A673 (cell line): ENCODE measurements around the gene PRG2. TPM values are rescaled to one million over a fixed set of nuclear protein-coding genes. Genes with fewer than 3 reads are reported as not detected.

Experiments
- BruUV-seq: library from RNA; stranded (reverse); fragments of 400-500 nt; replicated peaks from 2 replicates; lab custom pipeline; 2021; lab: Mats Ljungman, UMichigan
- CTCF ChIA-PET: fragments of 300-600 bp; sonication (Branson Sonifier 250); formaldehyde crosslinking; loops from one replicate; lab custom pipeline; 2022; ENCODE audit warnings: antibody characterized with exemption; lab: Charles Lee
- POLR2A ChIA-PET: fragments of 300-600 bp; sonication (Branson Sonifier 250); formaldehyde crosslinking; loops from one replicate; lab custom pipeline; 2022; ENCODE audit warnings: antibody characterized with exemption; ENCODE audit not compliant: low non-redundant PET; lab: Charles Lee
- DNase-seq: peaks from one replicate; pipeline ENCODE4 v3.0.0-alpha.2; 2015; ENCODE audit warnings: low spot score
- H3K27ac ChIP-seq: fragments of 200-600 bp; sonication (generic); 2 replicates; pipeline ENCODE4 v1.5.1; 2016; ENCODE audit warnings: mixed run types, low read depth, mild to moderate bottlenecking, mixed read lengths, antibody characterized with exemption, low read length; ENCODE audit not compliant: poor library complexity, severe bottlenecking
- H3K27me3 ChIP-seq: fragments of 200-600 bp; sonication (generic); replicated peaks from 2 replicates; pipeline ENCODE4 v1.6.1; 2017; ENCODE audit warnings: mixed run types, low read depth, mild to moderate bottlenecking, mixed read lengths, antibody characterized with exemption, low read length; ENCODE audit not compliant: insufficient read depth, poor library complexity
- H3K36me3 ChIP-seq: fragments of 200-600 bp; sonication (generic); 2 replicates; pipeline ENCODE4 v1.6.1; 2016; ENCODE audit warnings: mixed run types, mild to moderate bottlenecking, mixed read lengths, antibody characterized with exemption, low read length; ENCODE audit not compliant: insufficient read depth, poor library complexity, severe bottlenecking
- H3K4me1 ChIP-seq: fragments of 200-600 bp; sonication (generic); 2 replicates; pipeline ENCODE4 v1.6.1; 2017; ENCODE audit warnings: mixed run types, mild to moderate bottlenecking, mixed read lengths, antibody characterized with exemption, low read length; ENCODE audit not compliant: insufficient read depth, poor library complexity, severe bottlenecking
- H3K4me3 ChIP-seq: fragments of 200-600 bp; sonication (generic); 2 replicates; pipeline ENCODE4 v1.5.1; 2016; ENCODE audit warnings: low read depth, mixed run types, mild to moderate bottlenecking, mixed read lengths, low read length; ENCODE audit not compliant: poor library complexity, severe bottlenecking
- H3K9me3 ChIP-seq: fragments of 200-600 bp; sonication (generic); 2 replicates; pipeline ENCODE4 v1.6.1; 2016; ENCODE audit warnings: mixed run types, low read depth, mild to moderate bottlenecking, mixed read lengths, antibody characterized with exemption, low read length; ENCODE audit not compliant: poor library complexity, severe bottlenecking
- EZH2 ChIP-seq: fragments of 200-600 bp; sonication (generic); IDR thresholded peaks from 2 replicates; pipeline ENCODE4 v1.6.1; 2017; ENCODE audit warnings: borderline replicate concordance, low read depth, mild to moderate bottlenecking, mixed read lengths, antibody characterized with exemption, low read length; ENCODE audit not compliant: poor library complexity, severe bottlenecking
- intact Hi-C: fragments of 100-400 bp; cut with micrococcal nuclease; formaldehyde crosslinking; loops from one replicate; pipeline ENCODE4 v1.10.0; 2022; ENCODE audit not compliant: unreplicated experiment
- total RNA-seq: library from RNA; stranded (reverse); gene quantifications from 2 replicates; pipeline ENCODE4 v1.2.3, GENCODE V29; 2021
- TF ChIP-seq, protein P1 (sequence below): fragments of 300-800, 200-600 bp; sonication (generic); conservative IDR thresholded peaks from 2 replicates; pipeline ENCODE4 v1.5.1; 2017; ENCODE audit warnings: low read depth, mild to moderate bottlenecking, antibody characterized with exemption, low read length, moderate library complexity, mixed read lengths

The PRG2 gene
- total RNA-seq, 1 experiment from 2014 or later: not detected

DNA sequence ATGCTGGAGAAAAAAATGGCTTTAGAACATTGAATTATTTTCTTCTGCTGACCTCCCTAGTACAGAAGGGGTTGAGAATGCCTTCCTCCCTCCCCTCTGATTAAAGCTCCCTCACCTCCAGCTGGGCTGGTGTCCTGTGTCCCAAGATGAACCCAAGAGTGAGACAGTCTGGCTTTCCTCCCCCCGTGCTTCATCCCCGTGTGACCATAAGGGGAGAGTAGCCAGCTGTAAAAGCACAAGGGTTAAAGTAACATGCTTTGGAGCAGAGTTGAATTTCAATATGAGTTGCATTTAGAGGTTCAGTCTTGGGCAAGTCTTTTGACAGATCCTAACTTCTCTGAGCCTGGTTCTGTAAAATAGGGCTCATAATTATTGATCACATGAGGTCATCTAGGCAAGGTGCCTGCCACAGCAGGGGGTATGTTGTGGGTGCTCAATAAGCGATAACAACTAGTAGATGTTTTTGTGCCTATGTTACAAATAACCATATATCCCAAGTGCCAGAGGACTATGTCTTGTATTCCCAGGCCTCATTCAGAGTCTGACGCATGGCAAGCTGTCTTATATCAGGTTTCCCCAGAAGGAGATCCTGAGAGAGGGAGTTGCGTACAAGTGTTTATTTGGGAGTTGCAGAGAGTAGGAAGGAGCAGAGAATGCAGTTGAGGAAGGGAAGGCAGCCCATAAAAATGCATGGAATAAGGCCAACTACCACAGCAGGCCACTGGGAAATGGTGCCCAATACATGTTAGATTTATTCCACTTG is 4.1 kb downstream of the PRG2 start:
- no peak for TF ChIP-seq EZH2
- TF ChIP-seq, protein P1, sequence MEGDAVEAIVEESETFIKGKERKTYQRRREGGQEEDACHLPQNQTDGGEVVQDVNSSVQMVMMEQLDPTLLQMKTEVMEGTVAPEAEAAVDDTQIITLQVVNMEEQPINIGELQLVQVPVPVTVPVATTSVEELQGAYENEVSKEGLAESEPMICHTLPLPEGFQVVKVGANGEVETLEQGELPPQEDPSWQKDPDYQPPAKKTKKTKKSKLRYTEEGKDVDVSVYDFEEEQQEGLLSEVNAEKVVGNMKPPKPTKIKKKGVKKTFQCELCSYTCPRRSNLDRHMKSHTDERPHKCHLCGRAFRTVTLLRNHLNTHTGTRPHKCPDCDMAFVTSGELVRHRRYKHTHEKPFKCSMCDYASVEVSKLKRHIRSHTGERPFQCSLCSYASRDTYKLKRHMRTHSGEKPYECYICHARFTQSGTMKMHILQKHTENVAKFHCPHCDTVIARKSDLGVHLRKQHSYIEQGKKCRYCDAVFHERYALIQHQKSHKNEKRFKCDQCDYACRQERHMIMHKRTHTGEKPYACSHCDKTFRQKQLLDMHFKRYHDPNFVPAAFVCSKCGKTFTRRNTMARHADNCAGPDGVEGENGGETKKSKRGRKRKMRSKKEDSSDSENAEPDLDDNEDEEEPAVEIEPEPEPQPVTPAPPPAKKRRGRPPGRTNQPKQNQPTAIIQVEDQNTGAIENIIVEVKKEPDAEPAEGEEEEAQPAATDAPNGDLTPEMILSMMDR: no peak
- peaks cover 37% of the 10 kb centered on the region for H3K27me3 ChIP-seq
- ChIA-PET CTCF (no interaction called here), POLR2A (no interaction called here)
- H3K9me3 ChIP-seq: no peaks in the 10 kb centered on the region
- no peaks in the 10 kb centered on the region for H3K4me1 ChIP-seq
- intact Hi-C loops: no loop called here
- H3K27ac ChIP-seq: no peak overlapping the region
- DNase-seq: no peak
- no peak overlapping the region for H3K4me3 ChIP-seq
- no peaks in the 10 kb centered on the region for H3K36me3 ChIP-seq
- no TSS peak for BruUV-seq

DNA sequence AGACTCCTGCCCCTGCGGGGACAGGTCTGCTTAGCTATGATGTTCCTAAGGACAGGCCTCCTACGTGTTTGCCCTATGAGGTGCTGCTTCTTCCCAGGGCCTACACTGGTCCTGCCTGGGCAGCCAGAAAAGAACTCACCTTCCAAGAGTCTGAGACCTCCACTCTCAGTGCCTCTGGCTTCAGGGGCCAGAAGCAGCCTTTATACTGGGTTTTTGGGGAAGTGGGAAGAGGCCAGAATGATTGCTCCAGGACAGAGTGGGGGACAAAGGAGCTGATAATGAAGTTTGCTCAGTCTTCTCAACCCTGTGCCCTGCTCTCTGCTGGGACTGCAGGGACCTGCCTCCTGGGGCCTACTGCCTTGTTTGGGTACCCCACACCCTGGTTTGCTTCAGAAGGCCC is 9.5 kb downstream of the PRG2 start, which contains the start of gene PRG3:
Gene PRG3 (minus strand): TSS at position 176 of the 400 bp plus-strand sequence. CDS start 442 bp downstream, outside the sequence.
- Histone ChIP-seq H3K27me3 (peaks cover 46% of the 10 kb centered on the region), H3K9me3 (no peaks in the 10 kb centered on the region), H3K4me1 (no peaks in the 10 kb centered on the region), H3K4me3 (no peak within 1 kb of the TSS), H3K36me3 (no peaks in the 10 kb centered on the region), H3K27ac (no peak within 1 kb of the TSS)
- intact Hi-C loops: no loop called here
- CTCF ChIA-PET: no interaction called here
- TF ChIP-seq EZH2: no peak
- TF ChIP-seq, protein P1: no peak
- no TSS peak for BruUV-seq
- no peak for DNase-seq
- POLR2A ChIA-PET: no interaction called here

DNA sequence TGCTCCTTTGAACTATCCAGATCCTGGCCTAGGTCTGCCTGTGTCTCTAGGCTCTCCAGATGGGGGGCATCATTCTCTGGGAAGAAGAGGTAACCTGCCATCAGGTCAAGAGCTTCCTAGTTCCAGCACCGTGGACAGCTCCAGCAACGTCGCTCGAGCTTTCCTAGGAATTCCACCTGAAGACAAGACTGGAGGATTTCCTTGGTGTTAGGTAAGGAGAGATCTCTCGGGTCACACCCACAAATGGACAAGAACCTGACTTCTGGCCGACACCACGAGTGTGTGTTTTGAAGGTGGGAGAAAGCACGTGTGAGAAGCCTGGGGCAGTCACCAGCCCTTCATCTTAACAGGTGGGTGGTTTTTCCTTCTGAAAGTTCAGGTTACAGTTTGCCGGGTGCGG is 10.7 kb downstream of the PRG2 start:
- Histone ChIP-seq H3K4me3 (no peak overlapping the region), H3K9me3 (no peaks in the 10 kb centered on the region), H3K27ac (no peak overlapping the region), H3K4me1 (no peaks in the 10 kb centered on the region), H3K27me3 (peaks cover 38% of the 10 kb centered on the region), H3K36me3 (no peaks in the 10 kb centered on the region)
- CTCF ChIA-PET: no interaction called here
- TF ChIP-seq, protein P1: no peak
- no peak for TF ChIP-seq EZH2
- DNase-seq: peak; percentile 31
- no TSS peak for BruUV-seq
- POLR2A ChIA-PET: no interaction called here
- intact Hi-C loops: no loop called here
